DND-41 (cell line): ENCODE results near the gene ADGRD2.

ENCODE experiments used
- ATAC-seq: fragments of 200-7000 bp; cut with Tn5 transposase; 3 replicates; pipeline ENCODE4 v1.9.1; 2021; ENCODE audit warnings: low read depth; ENCODE audit not compliant: insufficient read depth
- DNase-seq: peaks from one replicate; pipeline ENCODE4 v3.0.0-alpha.2; 2020
- H2AFZ ChIP-seq: 2 replicates; pipeline ENCODE4 v1.6.0; 2012; ENCODE audit warnings: low read depth, low read length
- H3K27ac ChIP-seq: 2 replicates; pipeline ENCODE4 v1.5.1; 2012; ENCODE audit warnings: low read length, inconsistent platforms
- H3K27me3 ChIP-seq: fragments of 200-600 bp; sonication (generic); 2 replicates; pipeline ENCODE4 v1.6.0; 2012; ENCODE audit warnings: low read length, mild to moderate bottlenecking, inconsistent platforms; ENCODE audit not compliant: insufficient read depth, poor library complexity
- H3K36me3 ChIP-seq: 2 replicates; pipeline ENCODE4 v1.5.1; 2012; ENCODE audit warnings: low read length, inconsistent platforms; ENCODE audit not compliant: insufficient read depth
- H3K4me1 ChIP-seq: 2 replicates; pipeline ENCODE4 v1.5.1; 2012; ENCODE audit warnings: mild to moderate bottlenecking, low read length; ENCODE audit not compliant: insufficient read depth
- H3K4me2 ChIP-seq: 2 replicates; pipeline ENCODE4 v1.6.0; 2012; ENCODE audit warnings: mild to moderate bottlenecking, moderate library complexity, low read length, inconsistent platforms; ENCODE audit not compliant: insufficient read depth
- H3K4me3 ChIP-seq, 2 experiments: fragments of 200-600 bp in 1 of 2; shearing (Covaris generic) in 1 of 2; 2 replicates each; pipeline ENCODE4 v1.5.1; 2012 to 2016; ENCODE audit warnings: inconsistent platforms in 2 of 2, low read length in 2 of 2, mild to moderate bottlenecking in 2 of 2, low read depth in 1 of 2, moderate library complexity in 1 of 2
- H3K79me2 ChIP-seq: 2 replicates; pipeline ENCODE4 v1.6.0; 2012; ENCODE audit warnings: low read length, inconsistent platforms; ENCODE audit not compliant: insufficient read depth
- H3K9ac ChIP-seq: 2 replicates; pipeline ENCODE4 v1.6.0; 2012; ENCODE audit warnings: low read depth, mild to moderate bottlenecking, inconsistent platforms, low read length, moderate library complexity
- H3K9me3 ChIP-seq: 2 replicates; pipeline ENCODE4 v1.5.1; 2012; ENCODE audit warnings: low read length, moderate library complexity, mild to moderate bottlenecking, inconsistent platforms; ENCODE audit not compliant: insufficient read depth, severe bottlenecking
- H4K20me1 ChIP-seq: 2 replicates; pipeline ENCODE4 v1.6.0; 2012; ENCODE audit warnings: low read length; ENCODE audit not compliant: insufficient read depth
- CTCF ChIP-seq: IDR thresholded peaks from 2 replicates; pipeline ENCODE4 v1.5.1; 2012; ENCODE audit warnings: borderline replicate concordance, low read length, moderate library complexity, mild to moderate bottlenecking; ENCODE audit not compliant: poor library complexity, severe bottlenecking; ENCODE audit errors: extremely low read depth
- EZH2 ChIP-seq: IDR thresholded peaks from 3 replicates; pipeline ENCODE4 v1.6.1; 2012; ENCODE audit warnings: borderline replicate concordance, low read depth, mild to moderate bottlenecking, moderate library complexity, low read length, inconsistent platforms; ENCODE audit not compliant: severe bottlenecking

ADGRD2 gene

GRCh38 chr9:124501771-124502320 is 51.6 kb downstream of the ADGRD2 start:
- H3K27me3 ChIP-seq = no peaks in the 10 kb centered on the region

GRCh38 chr9:124502711-124503702 is 52.8 kb downstream of the ADGRD2 start:
- DNase-seq = no peak
- H3K9ac ChIP-seq = no peak overlapping the region
- no peak overlapping the region for H3K27ac ChIP-seq
- H3K79me2 ChIP-seq = no peaks in the 10 kb centered on the region
- H3K9me3 ChIP-seq = no peaks in the 10 kb centered on the region
- no peaks in the 10 kb centered on the region for H3K36me3 ChIP-seq
- H3K27me3 ChIP-seq = no peaks in the 10 kb centered on the region
- no peak overlapping the region for H2AFZ ChIP-seq
- H3K4me2 ChIP-seq = no peak overlapping the region
- no peak overlapping the region for H3K4me3 ChIP-seq
- no peaks in the 10 kb centered on the region for H3K4me1 ChIP-seq
- ATAC-seq = no peak
- TF ChIP-seq EZH2 (no peak), CTCF (no peak)
- H4K20me1 ChIP-seq = peaks cover 3% of the 10 kb centered on the region; the same call in 1 of the 2 replicates

More at GRCh38 chr9:124501771-124502320, 51.6 kb downstream of the ADGRD2 start:
- no peaks in the 10 kb centered on the region for H3K79me2 ChIP-seq
- no peaks in the 10 kb centered on the region for H3K9me3 ChIP-seq
- DNase-seq = no peak
- no peaks in the 10 kb centered on the region for H3K36me3 ChIP-seq
- no peak overlapping the region for H3K4me3 ChIP-seq
- H3K4me2 ChIP-seq = no peak overlapping the region
- ATAC-seq = no peak
- TF ChIP-seq CTCF (no peak), EZH2 (no peak)
- no peak overlapping the region for H2AFZ ChIP-seq
- H3K9ac ChIP-seq = no peak overlapping the region
- no peak overlapping the region for H3K27ac ChIP-seq
- no peaks in the 10 kb centered on the region for H3K4me1 ChIP-seq
- peaks cover 3% of the 10 kb centered on the region; the same call in 1 of the 2 replicates for H4K20me1 ChIP-seq

- DNase-seq (no peak), ATAC-seq (no peak)
- Histone ChIP-seq H3K27me3 (no peaks in the 10 kb centered on the region), H3K4me2 (no peak overlapping the region), H3K9ac (no peak overlapping the region), H4K20me1 (peaks cover under 1% of the 10 kb centered on the region; the same call in 1 of the 2 replicates), H2AFZ (no peak overlapping the region), H3K4me3 (no peak overlapping the region), H3K79me2 (no peaks in the 10 kb centered on the region), H3K36me3 (no peaks in the 10 kb centered on the region), H3K4me1 (no peaks in the 10 kb centered on the region), H3K27ac (no peak overlapping the region), H3K9me3 (no peaks in the 10 kb centered on the region)
- no peak for TF ChIP-seq CTCF
- TF ChIP-seq EZH2 = no peak
Measured at GRCh38 chr9:124503713-124504529, 53.7 kb downstream of the ADGRD2 start.
